HT-29 (cell line): Measurements from ENCODE around the gene TENT4A. TPM values are rescaled to one million over a fixed set of nuclear protein-coding genes. Genes with fewer than 3 reads are reported as not detected.
A peak's percentile ranks its signal among the peaks of the same experiment; 100 is the strongest.
"Not testable (repeated sequence)": the region's sequence is repeated elsewhere in the genome, so short reads cannot be mapped to it uniquely, and the experiment has no call there.

Source experiments
- DNase-seq: peaks from one replicate; pipeline ENCODE4 v3.0.0-alpha.2; 2015; ENCODE audit warnings: low spot score
- total RNA-seq: library from RNA; depleted of rRNA; stranded (reverse); fragments of >200 nt; shearing (Covaris generic); gene quantifications from 2 replicates; pipeline ENCODE4 v1.2.3, GENCODE V29; 2014

Gene TENT4A
- total RNA-seq, 1 experiment from 2014 or later, result 36.5 TPM

- DNase-seq, result no peak
Measured at GRCh38 chr5:6768590-6769230, 55.5 kb downstream of the TENT4A start.

GRCh38 chr5:6770826-6771607 is 57.8 kb downstream of the TENT4A start:
- DNase-seq, result no peak

GRCh38 chr5:6772886-6773285 is 59.7 kb downstream of the TENT4A start:
- DNase-seq, result peak; percentile 12

GRCh38 chr5:6773342-6774035 is 60.3 kb downstream of the TENT4A start:
- no peak for DNase-seq

- DNase-seq, result not testable (repeated sequence)
Measured at GRCh38 chr5:6774207-6774606, 61.0 kb downstream of the TENT4A start.

- no peak for DNase-seq
Measured at GRCh38 chr5:6774721-6775204, 61.5 kb downstream of the TENT4A start.

GRCh38 chr5:6775571-6775970 is 62.3 kb downstream of the TENT4A start:
- DNase-seq, result no peak

- peak; percentile 72 for DNase-seq
Measured at GRCh38 chr5:6780802-6781391, 67.7 kb downstream of the TENT4A start.

GRCh38 chr5:6781716-6782115 is 68.5 kb downstream of the TENT4A start:
- DNase-seq, result no peak

- no peak for DNase-seq
Measured at GRCh38 chr5:6783787-6784186, 70.6 kb downstream of the TENT4A start.

- DNase-seq, result no peak
Measured at GRCh38 chr5:6784481-6784880, 71.2 kb downstream of the TENT4A start.

GRCh38 chr5:6785161-6785860 is 72.1 kb downstream of the TENT4A start:
- DNase-seq, result no peak

- no peak for DNase-seq
Measured at GRCh38 chr5:6785861-6786180, 72.6 kb downstream of the TENT4A start.

GRCh38 chr5:6786786-6787495 is 73.7 kb downstream of the TENT4A start:
- no peak for DNase-seq

- DNase-seq, result no peak
Measured at GRCh38 chr5:6787941-6788340, 74.7 kb downstream of the TENT4A start.

- DNase-seq, result no peak
Measured at GRCh38 chr5:6788439-6788838, 75.2 kb downstream of the TENT4A start.

- DNase-seq, result no peak
Measured at GRCh38 chr5:6788956-6789649, 75.9 kb downstream of the TENT4A start.

GRCh38 chr5:6790346-6790865 is 77.2 kb downstream of the TENT4A start:
- no peak for DNase-seq

GRCh38 chr5:6791031-6791430 is 77.8 kb downstream of the TENT4A start:
- DNase-seq, result no peak

- DNase-seq, result no peak
Measured at GRCh38 chr5:6792376-6792775, 79.1 kb downstream of the TENT4A start.
